Kidney (tissue), 14 donors: ENCODE measurements around the gene BAZ2A. TPM values are rescaled to one million over a fixed set of nuclear protein-coding genes. Genes with fewer than 3 reads are reported as not detected.

Experiments used
- DNase-seq, 5 donors: peaks; one replicate each; pipeline ENCODE4 v3.0.0-alpha.2; 2013 to 2020
- FAIRE-seq: peaks from 2 replicates; lab custom pipeline; 2012; peaks lifted over from hg19 to GRCh38; lab: Jason Lieb, UNC
- H3K27ac ChIP-seq, 2 donors: one replicate each; pipeline ENCODE4 v1.7.0; 2013; ENCODE audit warnings: low read depth in 2 of 2, low read length in 2 of 2, inconsistent platforms in 1 of 2
- H3K27me3 ChIP-seq: one replicate; pipeline ENCODE4 v1.7.1; 2013; ENCODE audit warnings: low read length, inconsistent platforms; ENCODE audit not compliant: control insufficient read depth, insufficient read depth
- H3K36me3 ChIP-seq, 3 donors: one replicate each; pipeline versions ENCODE4 v1.7.0 to v1.7.1; 2013; ENCODE audit warnings: low read length in 3 of 3, control low read depth in 1 of 3, inconsistent platforms in 1 of 3; ENCODE audit not compliant: insufficient read depth in 3 of 3, control insufficient read depth in 2 of 3
- H3K4me1 ChIP-seq, 3 donors: one replicate each; pipeline versions ENCODE4 v1.7.0 to v1.7.1; 2013; ENCODE audit warnings: low read length in 3 of 3, inconsistent platforms in 1 of 3, low read depth in 1 of 3; ENCODE audit not compliant: control insufficient read depth in 2 of 3, insufficient read depth in 2 of 3
- H3K4me3 ChIP-seq, 3 donors: one replicate each; pipeline versions ENCODE4 v1.7.0 to v1.8.1; 2013; ENCODE audit warnings: low read length in 3 of 3, control low read depth in 1 of 3, inconsistent platforms in 1 of 3
- H3K9ac ChIP-seq, 3 donors: one replicate each; pipeline versions ENCODE4 v1.7.0 to v1.7.1; 2013; ENCODE audit warnings: low read length in 3 of 3, control low read depth in 1 of 3, inconsistent platforms in 1 of 3
- H3K9me3 ChIP-seq, 3 donors: one replicate each; pipeline versions ENCODE4 v1.7.0 to v1.7.1; 2013; ENCODE audit warnings: low read length in 3 of 3, control low read depth in 1 of 3, inconsistent platforms in 1 of 3; ENCODE audit not compliant: control insufficient read depth in 2 of 3, insufficient read depth in 1 of 3
- CTCF ChIP-seq: IDR thresholded peaks from 3 replicates; pipeline ENCODE4 v1.5.1; 2012; ENCODE audit warnings: mild to moderate bottlenecking, moderate library complexity, borderline replicate concordance; ENCODE audit not compliant: insufficient read depth; ENCODE audit errors: extremely low read depth
- intact Hi-C: fragments of 100-400 bp; cut with DNase I; formaldehyde crosslinking; loops from one replicate; pipeline ENCODE4 v1.11.1; 2022
- polyA plus RNA-seq: library from polyadenylated mRNA; stranded (reverse); fragments of 350-450 nt; fragmentation: Illumina TruSeq; extraction: RNeasy Lipid Tissue Mini Kit (QIAGEN cat#74804); gene quantifications from one replicate; pipeline ENCODE4 v1.2.3, GENCODE V29; 2014; ENCODE audit warnings: low read depth, low replicate concordance; ENCODE audit not compliant: insufficient read depth
- total RNA-seq: library from RNA; stranded (reverse); fragmentation: NEBNext Ultra II Directional; extraction: Animal tissue kit (Norgen Biotek cat#: 25700); gene quantifications from one replicate; pipeline ENCODE4 v1.2.1, GENCODE V29; 2021
- donor health status: control.
- donor health status: control.
- donor health status: control.
- donor health status: control.
- donor health status: control.
- donor health status: DM: yes; HTN: yes; CAD: no.
- donor health status: Normal renal cell carcinoma (clear cell type).

Gene BAZ2A
- total and polyA plus RNA-seq, 2 donors from 2014 or later = 10.5 to 98.6 TPM

GRCh38 chr12:56599041-56599440 lies 31.1 kb downstream of the BAZ2A start:
- FAIRE-seq (no peak), DNase-seq (no peak)
- no peak overlapping the region for H3K4me3 ChIP-seq
- H3K27me3 ChIP-seq = no peaks in the 10 kb centered on the region
- no peak for TF ChIP-seq CTCF
- peaks cover 20 to 70% (median 50%) of the 10 kb centered on the region in 3 donors for H3K36me3 ChIP-seq
- H3K9ac ChIP-seq = no peak overlapping the region
- no peaks in the 10 kb centered on the region for H3K9me3 ChIP-seq
- no peak overlapping the region for H3K27ac ChIP-seq
- peaks cover 0 to 2% (median 0%) of the 10 kb centered on the region in 3 donors for H3K4me1 ChIP-seq
- intact Hi-C loops = no loop called here

- Histone ChIP-seq H3K9me3 (no peaks in the 10 kb centered on the region), H3K36me3 (peaks cover 12 to 51% (median 35%) of the 10 kb centered on the region in 3 donors), H3K27me3 (no peaks in the 10 kb centered on the region), H3K9ac (no peak overlapping the region), H3K4me1 (peaks cover 0 to 2% (median 0%) of the 10 kb centered on the region in 3 donors), H3K4me3 (no peak overlapping the region), H3K27ac (no peak overlapping the region)
- DNase-seq (no peak), FAIRE-seq (no peak)
- no peak for TF ChIP-seq CTCF
- intact Hi-C loops = no loop called here
These were observed 33.3 kb downstream of the BAZ2A start for GRCh38 chr12:56596815-56597214.

GRCh38 chr12:56593909-56594621 lies 36.1 kb downstream of the BAZ2A start:
- peaks cover 0 to 2% (median 0%) of the 10 kb centered on the region in 3 donors for H3K4me1 ChIP-seq
- no peak for FAIRE-seq
- peaks cover 0 to 33% (median 15%) of the 10 kb centered on the region in 3 donors for H3K36me3 ChIP-seq
- intact Hi-C loops = no loop called here
- no peaks in the 10 kb centered on the region for H3K9me3 ChIP-seq
- no peaks in the 10 kb centered on the region for H3K27me3 ChIP-seq
- no peak overlapping the region for H3K4me3 ChIP-seq
- TF ChIP-seq CTCF = peak; percentile 64
- H3K27ac ChIP-seq = no peak overlapping the region
- H3K9ac ChIP-seq = no peak overlapping the region
- DNase-seq = peak in 4 of 5 donors; percentile 74 to 88 (median 82)

GRCh38 chr12:56591961-56592360 lies 38.2 kb downstream of the BAZ2A start:
- FAIRE-seq (no peak), DNase-seq (no peak)
- no peak overlapping the region for H3K4me3 ChIP-seq
- H3K9ac ChIP-seq = no peak overlapping the region
- no peaks in the 10 kb centered on the region for H3K9me3 ChIP-seq
- no peaks in the 10 kb centered on the region for H3K27me3 ChIP-seq
- no peak overlapping the region for H3K27ac ChIP-seq
- intact Hi-C loops = no loop called here
- peaks cover 0 to 2% (median 0%) of the 10 kb centered on the region in 3 donors for H3K4me1 ChIP-seq
- peaks cover 5 to 31% (median 19%) of the 10 kb centered on the region in 3 donors for H3K36me3 ChIP-seq
- no peak for TF ChIP-seq CTCF
